ENCODE measurements around the gene CLTCL1. TPM values are rescaled to one million over a fixed set of nuclear protein-coding genes. Genes with fewer than 3 reads are reported as not detected.

The CLTCL1 gene
- polyA plus RNA-seq, 1 donor (not counting 4 experiments of a cell fraction or from before 2014, with no cell fraction given), result 12.4 TPM

GRCh38 chr22:19187716-19188563 lies 103.6 kb downstream of the CLTCL1 start:
- dilution Hi-C loops (cut with MboI; ENCODE audit: extremely low pct_ligation_motif_present, low sequenced_read_pairs), result no loop called here
- Histone ChIP-seq H3K9me3 (ENCODE audit: control insufficient read depth, low read depth, low read length) (no peaks in the 10 kb centered on the region), H3K36me3 (ENCODE audit: control insufficient read depth in 2 of 2, extremely low read depth in 1 of 2, insufficient read depth in 2 of 2, low read length in 2 of 2) (peaks cover 7 to 12% of the 10 kb centered on the region in 2 experiments), H3K4me2 (ENCODE audit: control insufficient read depth, extremely low read depth, insufficient read depth, low read depth, low read length) (no peak overlapping the region), H4K20me1 (ENCODE audit: control insufficient read depth, extremely low read depth, insufficient read depth, low read length) (peaks cover 5% of the 10 kb centered on the region), H3K27ac (ENCODE audit: control insufficient read depth, insufficient read depth, low read length) (no peak overlapping the region), H3K27me3 (ENCODE audit: control insufficient read depth, extremely low read depth, insufficient read depth, low read length) (no peaks in the 10 kb centered on the region), H3K4me1 (ENCODE audit: control insufficient read depth, extremely low read depth, insufficient read depth, low read length) (no peaks in the 10 kb centered on the region), H3K9me1 (ENCODE audit: control insufficient read depth, extremely low read depth, insufficient read depth, low read length) (no peaks in the 10 kb centered on the region), H2AFZ (ENCODE audit: control insufficient read depth, low read length) (no peak overlapping the region), H3K4me3 (ENCODE audit: control insufficient read depth in 2 of 3, extremely low read depth in 1 of 3, insufficient read depth in 2 of 3, low read depth in 1 of 3, low read length in 3 of 3) (no peak overlapping the region), H3K79me2 (ENCODE audit: control insufficient read depth, insufficient read depth, low read length) (no peaks in the 10 kb centered on the region), H3K9ac (ENCODE audit: control insufficient read depth, extremely low read depth, insufficient read depth, low read length) (no peak overlapping the region)
- FAIRE-seq (no peak), DNase-seq (ENCODE audit: low read depth, low spot score) (no peak)
- TF ChIP-seq EZH2 (IDR thresholded peaks at IDR 0.05; ENCODE audit: low read length), result no peak
- TF ChIP-seq CTCF (optimal IDR thresholded peaks at IDR 0.05 in 1 of 3, IDR thresholded peaks at IDR 0.05 in 1 of 3, conservative IDR thresholded peaks at IDR 0.05 in 1 of 3; ENCODE audit: extremely low read depth in 1 of 3, insufficient read depth in 2 of 3, low read length in 3 of 3), result no peak

DNA sequence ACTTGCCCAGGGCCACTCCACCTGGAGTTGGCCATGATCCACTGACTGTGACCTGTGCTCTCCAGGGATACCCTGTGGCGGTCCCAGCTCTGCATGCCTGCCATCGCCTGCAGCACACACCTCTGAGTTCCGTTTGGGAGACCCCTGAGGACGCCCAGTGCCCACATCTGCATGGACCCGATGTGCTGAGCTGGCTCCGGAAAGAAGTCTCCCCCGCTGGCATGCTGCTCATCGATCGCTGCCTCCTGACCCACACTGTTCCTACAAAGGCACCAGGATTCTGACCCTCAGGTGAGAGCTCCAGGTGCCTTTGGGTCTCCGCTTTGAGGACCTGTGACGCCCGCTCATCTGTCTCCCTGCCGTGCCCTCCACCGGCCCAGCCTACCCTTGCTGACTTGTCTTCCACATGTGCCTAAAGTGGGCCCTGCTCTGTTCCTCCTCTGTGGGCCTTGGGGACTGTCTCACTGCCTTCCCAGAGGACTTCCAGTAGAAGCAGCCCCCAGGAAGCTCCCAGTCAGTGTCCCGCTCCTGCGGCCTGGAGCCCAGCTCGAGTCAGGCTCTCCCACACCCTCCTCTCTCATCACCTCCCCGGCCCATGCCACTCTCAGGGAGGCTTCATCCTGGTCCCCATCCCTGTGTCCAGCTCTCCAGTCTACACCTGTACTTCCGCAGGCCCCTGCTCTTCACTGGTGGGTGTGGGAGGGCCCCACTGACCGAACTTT lies 107.1 kb downstream of the CLTCL1 start:
- no peak overlapping the region for H3K4me3 ChIP-seq (ENCODE audit: control insufficient read depth in 2 of 3, extremely low read depth in 1 of 3, insufficient read depth in 2 of 3, low read depth in 1 of 3, low read length in 3 of 3)
- H3K9me1 ChIP-seq (ENCODE audit: control insufficient read depth, extremely low read depth, insufficient read depth, low read length), result no peaks in the 10 kb centered on the region
- no peaks in the 10 kb centered on the region for H3K9me3 ChIP-seq (ENCODE audit: control insufficient read depth, low read depth, low read length)
- H3K79me2 ChIP-seq (ENCODE audit: control insufficient read depth, insufficient read depth, low read length), result no peaks in the 10 kb centered on the region
- no peak overlapping the region for H3K27ac ChIP-seq (ENCODE audit: control insufficient read depth, insufficient read depth, low read length)
- TF ChIP-seq CTCF (optimal IDR thresholded peaks at IDR 0.05 in 1 of 3, IDR thresholded peaks at IDR 0.05 in 1 of 3, conservative IDR thresholded peaks at IDR 0.05 in 1 of 3; ENCODE audit: extremely low read depth in 1 of 3, insufficient read depth in 2 of 3, low read length in 3 of 3) (no peak), EZH2 (IDR thresholded peaks at IDR 0.05; ENCODE audit: low read length) (no peak)
- H4K20me1 ChIP-seq (ENCODE audit: control insufficient read depth, extremely low read depth, insufficient read depth, low read length), result peaks cover 5% of the 10 kb centered on the region
- H3K36me3 ChIP-seq (ENCODE audit: control insufficient read depth in 2 of 2, extremely low read depth in 1 of 2, insufficient read depth in 2 of 2, low read length in 2 of 2), result peaks cover 4 to 7% of the 10 kb centered on the region in 2 experiments
- dilution Hi-C loops (cut with MboI; ENCODE audit: extremely low pct_ligation_motif_present, low sequenced_read_pairs), result no loop called here
- H3K4me2 ChIP-seq (ENCODE audit: control insufficient read depth, extremely low read depth, insufficient read depth, low read depth, low read length), result no peak overlapping the region
- no peak overlapping the region for H3K9ac ChIP-seq (ENCODE audit: control insufficient read depth, extremely low read depth, insufficient read depth, low read length)
- no peaks in the 10 kb centered on the region for H3K4me1 ChIP-seq (ENCODE audit: control insufficient read depth, extremely low read depth, insufficient read depth, low read length)
- no peaks in the 10 kb centered on the region for H3K27me3 ChIP-seq (ENCODE audit: control insufficient read depth, extremely low read depth, insufficient read depth, low read length)
- H2AFZ ChIP-seq (ENCODE audit: control insufficient read depth, low read length), result no peak overlapping the region
- no peak for FAIRE-seq
- no peak for DNase-seq (ENCODE audit: low read depth, low spot score)
